NCI-H460 (cell line): ENCODE data around the gene CSF2. TPM values are rescaled to one million over a fixed set of nuclear protein-coding genes. Genes with fewer than 3 reads are reported as not detected.

Experiments used
- DNase-seq: peaks from one replicate; pipeline ENCODE4 v3.0.0-alpha.2; 2016; ENCODE audit warnings: low read depth; ENCODE audit errors: extremely low read depth
- polyA plus RNA-seq: library from polyadenylated mRNA; depleted of rRNA; stranded (reverse); fragments of >200 nt; gene quantifications from 2 replicates; pipeline ENCODE4 v1.2.3, GENCODE V29; 2014; cell fraction: nucleus; rRNA removed
- total RNA-seq: library from RNA; depleted of rRNA; stranded (reverse); fragments of >200 nt; shearing (Covaris generic); gene quantifications from 2 replicates; pipeline ENCODE4 v1.2.3, GENCODE V29; 2014; rRNA removed

The CSF2 gene
- not detected in 2 replicates for total RNA-seq
- not detected in 2 replicates for polyA plus RNA-seq

DNA sequence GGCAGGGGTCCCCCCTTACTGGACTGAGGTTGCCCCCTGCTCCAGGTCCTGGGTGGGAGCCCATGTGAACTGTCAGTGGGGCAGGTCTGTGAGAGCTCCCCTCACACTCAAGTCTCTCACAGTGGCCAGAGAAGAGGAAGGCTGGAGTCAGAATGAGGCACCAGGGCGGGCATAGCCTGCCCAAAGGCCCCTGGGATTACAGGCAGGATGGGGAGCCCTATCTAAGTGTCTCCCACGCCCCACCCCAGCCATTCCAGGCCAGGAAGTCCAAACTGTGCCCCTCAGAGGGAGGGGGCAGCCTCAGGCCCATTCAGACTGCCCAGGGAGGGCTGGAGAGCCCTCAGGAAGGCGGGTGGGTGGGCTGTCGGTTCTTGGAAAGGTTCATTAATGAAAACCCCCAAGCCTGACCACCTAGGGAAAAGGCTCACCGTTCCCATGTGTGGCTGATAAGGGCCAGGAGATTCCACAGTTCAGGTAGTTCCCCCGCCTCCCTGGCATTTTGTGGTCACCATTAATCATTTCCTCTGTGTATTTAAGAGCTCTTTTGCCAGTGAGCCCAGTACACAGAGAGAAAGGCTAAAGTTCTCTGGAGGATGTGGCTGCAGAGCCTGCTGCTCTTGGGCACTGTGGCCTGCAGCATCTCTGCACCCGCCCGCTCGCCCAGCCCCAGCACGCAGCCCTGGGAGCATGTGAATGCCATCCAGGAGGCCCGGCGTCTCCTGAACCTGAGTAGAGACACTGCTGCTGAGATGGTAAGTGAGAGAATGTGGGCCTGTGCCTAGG is at the start of gene CSF2:
TSS of gene CSF2 (plus strand) at position 559 of the 783 bp plus-strand sequence. CDS start at position 594, 35 bp downstream.
- DNase-seq, result no peak

DNA sequence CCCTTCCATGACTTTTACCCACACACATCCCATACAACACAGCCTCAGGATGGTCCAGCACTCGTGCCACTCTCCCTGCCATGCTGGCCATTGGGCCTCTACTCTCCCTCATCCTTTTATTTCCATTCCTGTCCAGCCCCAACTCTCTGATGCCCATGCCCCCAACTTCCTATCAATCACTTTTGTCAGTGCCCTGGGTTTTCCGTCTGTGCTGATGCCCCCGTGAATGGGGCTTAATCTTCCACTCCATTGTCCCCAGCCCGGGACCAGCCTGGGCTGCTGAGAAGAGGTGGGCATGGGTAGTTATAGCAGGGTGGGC is 49.5 kb upstream of the CSF2 start:
- no peak for DNase-seq

DNA sequence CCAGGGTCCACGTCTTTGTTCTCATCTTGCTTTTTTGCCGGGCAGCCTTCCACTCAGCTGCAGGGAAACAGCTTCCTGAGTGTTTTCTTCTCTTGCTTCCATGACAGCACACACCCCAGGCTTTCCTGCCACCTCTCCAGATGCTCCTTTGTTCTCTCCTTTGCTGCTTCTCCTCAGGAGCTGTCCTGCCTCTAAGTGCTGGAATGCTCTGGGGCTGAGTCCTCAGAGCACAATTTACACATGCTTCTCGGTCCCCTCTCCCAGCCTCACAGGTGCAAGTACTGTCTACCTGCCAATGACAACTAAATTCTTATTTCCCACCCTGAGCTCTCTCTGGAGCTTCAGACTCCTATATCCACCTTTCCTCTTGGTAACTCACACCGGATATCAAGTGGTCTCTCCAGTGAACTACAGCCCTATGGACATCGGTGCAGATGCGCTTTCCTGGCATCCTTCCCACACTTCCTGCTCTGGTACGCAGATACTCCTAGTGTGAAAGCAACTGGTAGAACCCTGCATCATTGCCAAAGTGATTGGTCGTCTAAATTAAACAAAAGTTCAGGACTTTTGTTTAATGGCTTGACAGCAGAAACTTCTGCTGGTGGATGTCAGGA is 48.7 kb upstream of the CSF2 start:
- DNase-seq, result no peak

DNA sequence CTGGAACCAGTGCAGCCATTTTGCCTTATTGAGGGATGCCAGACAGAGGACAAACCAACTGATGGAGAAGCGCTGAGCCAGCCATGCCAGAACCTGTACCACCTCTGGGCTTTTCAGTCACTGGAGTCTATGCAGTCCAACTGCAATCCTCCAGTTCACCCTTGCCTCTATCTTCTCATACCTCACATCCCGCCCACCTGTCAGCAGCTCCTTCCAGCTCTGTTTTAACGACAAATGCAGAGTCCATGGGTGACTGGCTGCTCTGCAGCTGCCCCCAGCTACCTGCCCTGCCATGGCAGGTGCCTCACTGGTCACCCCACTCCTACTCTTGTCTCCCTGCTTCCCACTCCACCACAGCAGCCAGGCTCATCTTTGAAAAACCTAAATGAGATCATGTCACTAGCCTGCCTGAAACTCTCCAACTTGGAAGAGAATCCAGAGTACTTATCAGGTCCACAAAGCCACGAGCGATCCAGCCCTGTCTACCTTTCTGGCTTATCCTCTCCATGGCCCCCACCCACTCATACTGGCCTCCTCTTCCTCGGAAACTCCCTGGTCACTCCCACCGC is 48.1 kb upstream of the CSF2 start:
- no peak for DNase-seq

DNA sequence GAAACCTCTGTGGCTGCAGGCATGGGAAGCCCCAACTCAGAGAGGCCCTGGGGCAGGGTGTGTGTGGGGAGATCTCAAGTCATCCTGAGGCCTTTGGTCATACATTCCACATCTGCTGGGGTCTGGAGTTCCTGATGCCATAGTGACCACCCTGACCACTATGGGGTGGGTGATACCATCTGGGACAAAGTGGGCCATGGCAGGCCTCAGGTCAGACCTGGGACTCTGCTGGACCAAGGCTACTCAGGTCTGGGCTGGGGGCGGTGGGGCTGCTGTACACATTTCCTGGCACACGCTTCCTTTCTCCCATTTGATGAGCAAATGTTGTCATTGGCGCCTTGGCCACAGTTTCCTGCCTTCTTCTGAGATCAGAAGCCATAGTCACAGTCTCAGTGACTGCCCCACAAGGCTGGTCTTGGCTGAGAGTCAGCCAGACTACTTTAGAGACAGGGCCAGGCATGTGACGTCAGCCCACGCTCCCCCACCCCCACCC is 47.0 kb upstream of the CSF2 start:
- DNase-seq, result no peak

DNA sequence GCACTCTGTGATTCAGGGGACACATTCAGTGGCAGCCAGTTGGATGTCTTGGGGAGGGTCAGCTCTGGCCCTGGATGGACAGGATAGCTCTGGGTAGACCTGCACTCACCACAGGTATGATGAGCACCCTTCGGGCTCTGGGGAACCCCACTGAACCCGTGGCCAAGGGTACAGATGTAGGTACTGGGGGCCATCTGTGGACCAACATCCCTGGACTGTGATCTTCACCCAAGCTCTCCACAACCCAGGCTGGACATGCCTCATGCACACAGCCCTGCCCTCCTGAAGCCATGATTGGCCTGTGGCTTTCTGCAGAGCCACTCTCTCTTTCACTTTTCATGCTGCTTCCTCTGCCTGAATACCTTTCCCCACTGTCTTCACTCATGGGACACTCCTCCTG is 46.6 kb upstream of the CSF2 start:
- DNase-seq, result no peak

DNA sequence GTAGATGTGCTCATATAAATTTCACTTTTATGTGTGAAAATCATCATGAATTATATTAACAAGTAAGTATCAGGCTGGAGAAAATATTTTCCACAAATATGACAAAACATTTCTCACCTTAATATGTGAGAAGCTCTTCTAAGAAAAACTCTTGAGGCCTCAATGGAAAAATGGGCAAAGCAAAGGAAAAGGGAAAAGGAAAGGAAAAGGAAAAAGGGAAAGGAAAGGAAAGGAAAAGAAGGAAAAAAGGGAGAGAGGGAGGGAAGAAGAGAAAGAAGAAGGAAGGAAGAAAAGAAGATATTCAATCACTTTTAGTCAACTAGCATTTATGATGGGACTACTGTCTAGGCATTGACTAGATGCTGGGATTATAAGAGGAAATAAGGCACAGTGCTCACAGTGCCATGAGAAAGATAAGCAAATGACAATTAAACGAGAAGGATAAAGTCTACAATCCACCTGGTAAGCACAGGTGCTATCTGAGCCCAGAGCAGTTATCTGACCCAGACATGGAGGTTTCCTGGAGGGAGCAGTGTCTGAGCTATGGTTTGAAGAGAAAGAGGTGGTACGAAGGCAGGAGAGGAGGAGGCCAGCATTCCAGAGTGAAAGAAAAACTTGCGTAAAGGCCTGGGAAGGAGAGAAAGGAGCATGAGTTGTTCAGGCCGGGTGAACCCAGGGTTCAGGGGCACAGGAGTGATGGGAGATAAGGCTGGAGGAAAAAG is 43.8 kb upstream of the CSF2 start:
- no peak for DNase-seq

DNA sequence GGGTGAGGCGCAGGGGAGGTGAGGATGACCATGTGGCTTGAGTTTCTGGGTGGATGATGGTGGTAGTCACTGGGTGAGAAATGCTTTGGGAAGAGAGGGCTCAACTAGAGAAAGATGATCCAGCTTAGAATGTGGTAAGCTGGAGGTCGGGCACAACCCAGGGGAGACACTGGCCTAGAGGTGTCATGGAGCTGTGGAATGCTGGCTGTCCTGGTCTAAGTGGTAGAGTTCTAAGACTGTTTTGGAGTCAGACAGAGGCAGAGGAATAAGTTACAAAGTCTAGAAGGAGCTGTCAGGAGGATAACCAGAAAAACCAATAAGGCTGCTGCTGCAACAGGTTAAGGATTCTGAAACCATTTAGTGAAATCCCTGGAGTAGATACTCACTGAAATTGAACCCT is 43.0 kb upstream of the CSF2 start:
- DNase-seq, result no peak

DNA sequence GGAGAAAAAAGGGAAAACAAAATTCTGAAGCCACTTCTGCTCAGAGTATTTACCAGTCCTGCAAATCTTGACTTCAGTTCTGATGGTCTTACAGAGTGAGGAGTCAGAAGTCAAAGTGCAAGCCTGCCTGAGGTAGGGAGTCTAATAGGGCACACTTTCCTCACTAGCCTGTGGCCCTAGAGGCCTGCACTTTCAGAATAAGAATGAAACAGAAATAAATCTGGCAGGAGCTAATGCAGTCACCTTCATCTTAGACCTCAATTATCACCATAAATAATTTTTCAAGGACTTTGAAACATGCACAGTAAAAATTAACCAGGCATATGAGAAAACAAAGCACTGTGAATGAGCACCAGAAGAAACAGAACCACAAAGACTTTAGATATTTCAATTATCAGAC is 41.4 kb upstream of the CSF2 start:
- no peak for DNase-seq

DNA sequence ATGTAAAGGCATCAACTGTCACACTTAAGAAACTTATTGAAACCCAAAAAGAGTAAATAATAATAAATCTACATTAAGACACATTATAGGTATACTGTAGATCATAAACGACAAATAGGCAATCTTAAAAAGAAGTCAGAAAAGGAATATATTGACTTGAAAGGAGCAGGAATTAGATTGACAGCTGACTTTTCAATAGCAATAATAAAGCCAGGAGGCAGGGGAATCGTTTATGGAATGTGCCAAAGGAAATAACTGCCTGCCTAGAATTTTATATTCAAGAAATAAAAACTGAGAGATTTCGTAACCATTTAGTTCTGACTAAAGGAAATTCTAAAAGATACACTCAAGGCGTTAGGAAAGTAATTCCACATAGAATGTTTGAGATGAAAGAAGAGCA is 40.5 kb upstream of the CSF2 start:
- no peak for DNase-seq

DNA sequence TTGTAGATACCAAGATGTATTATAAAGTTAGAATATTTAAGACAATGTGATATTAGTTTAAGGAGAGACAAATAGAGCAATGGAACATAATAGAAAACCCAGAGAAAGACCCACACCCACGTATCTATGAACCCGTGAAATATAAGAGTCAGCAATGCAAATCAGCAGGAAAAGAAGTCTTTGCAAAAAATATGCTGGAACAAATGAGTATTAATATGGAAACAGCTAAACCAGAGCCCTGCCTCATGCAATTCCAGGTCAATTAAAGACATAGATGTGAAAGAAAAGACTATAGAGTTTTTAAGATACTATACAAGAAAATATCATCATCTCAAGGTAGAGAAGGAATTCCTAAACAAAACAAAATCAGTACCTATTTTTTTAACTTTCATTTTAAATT is 36.2 kb upstream of the CSF2 start:
- no peak for DNase-seq

DNA sequence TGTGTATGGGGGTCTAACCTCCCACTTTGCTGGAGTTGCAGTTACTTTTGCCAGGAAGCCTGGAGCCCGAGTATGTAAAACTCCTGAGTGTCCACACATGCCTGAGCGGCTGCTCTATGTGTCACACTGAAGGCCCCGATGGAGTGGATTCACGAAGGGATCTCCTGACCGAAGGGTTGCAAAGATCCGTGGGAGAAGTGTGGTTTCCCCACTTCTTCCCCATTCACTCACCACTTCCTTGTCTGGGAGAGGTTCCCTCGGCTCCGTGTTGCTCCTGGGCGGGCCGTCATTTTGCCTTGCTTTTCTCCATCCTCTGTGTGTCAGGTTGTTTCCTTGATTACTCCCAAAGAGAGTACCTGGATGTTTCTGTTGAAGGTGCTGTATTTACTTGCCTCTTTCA is 29.4 kb upstream of the CSF2 start:
- DNase-seq, result no peak

DNA sequence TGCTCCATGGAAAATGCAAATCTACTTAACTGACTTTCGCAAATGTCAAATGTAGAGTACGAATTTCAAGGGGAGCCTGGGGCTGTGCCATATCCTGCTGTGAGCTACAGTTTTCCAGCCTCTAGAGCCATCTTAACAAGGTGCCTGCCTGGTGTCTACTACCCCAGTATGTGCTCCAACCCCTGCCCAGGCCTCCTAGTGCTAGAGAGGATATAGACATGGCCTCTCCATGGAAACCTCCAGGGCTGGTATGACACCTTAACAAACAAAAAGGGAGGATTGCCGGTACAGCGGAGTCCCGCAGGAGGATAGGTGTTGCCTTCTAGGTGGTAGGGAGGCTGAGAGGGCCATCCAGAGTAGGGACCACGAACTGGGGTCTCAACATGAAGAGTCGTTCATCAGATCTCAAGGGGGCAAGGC is 26.7 kb upstream of the CSF2 start:
- DNase-seq, result no peak

DNA sequence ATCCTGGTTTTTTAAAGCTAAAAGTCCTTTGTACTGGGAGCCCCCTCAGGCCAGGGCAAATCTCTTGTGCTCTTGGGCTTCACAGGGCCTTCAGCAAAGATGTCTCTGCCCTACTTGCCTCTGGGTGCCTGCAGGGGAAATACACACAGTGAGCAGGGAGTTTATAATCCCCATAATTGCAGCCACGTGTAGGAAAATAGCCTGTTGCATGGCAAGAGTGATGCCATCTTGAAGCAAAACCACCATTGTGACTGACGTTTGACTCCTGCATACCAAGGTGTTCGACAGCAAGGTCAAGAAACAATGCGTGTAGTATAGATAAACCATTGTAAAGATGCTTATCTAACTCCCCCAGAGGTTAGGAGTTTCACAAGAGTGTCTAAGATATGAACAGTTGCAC is 24.5 kb upstream of the CSF2 start:
- no peak for DNase-seq

DNA sequence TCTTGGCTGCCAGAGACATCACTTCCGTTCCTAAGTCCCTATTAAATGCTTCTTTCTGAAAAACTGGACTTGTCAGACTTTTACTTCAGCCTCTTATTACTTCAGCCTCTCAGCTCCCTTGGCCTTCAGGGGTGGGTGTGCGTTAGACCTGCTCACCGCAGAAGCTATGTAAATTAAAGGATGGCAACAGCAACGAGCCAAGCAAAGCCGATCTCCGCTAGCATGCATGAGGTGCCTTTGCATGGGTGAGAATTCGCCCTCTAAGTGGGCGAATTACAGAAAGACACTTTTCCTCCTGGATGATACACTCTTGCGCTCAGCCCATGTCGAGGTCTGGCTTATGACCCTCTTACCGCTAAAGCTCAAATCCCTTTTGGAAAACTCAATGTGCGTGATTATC is 24.0 kb upstream of the CSF2 start:
- DNase-seq, result no peak

DNA sequence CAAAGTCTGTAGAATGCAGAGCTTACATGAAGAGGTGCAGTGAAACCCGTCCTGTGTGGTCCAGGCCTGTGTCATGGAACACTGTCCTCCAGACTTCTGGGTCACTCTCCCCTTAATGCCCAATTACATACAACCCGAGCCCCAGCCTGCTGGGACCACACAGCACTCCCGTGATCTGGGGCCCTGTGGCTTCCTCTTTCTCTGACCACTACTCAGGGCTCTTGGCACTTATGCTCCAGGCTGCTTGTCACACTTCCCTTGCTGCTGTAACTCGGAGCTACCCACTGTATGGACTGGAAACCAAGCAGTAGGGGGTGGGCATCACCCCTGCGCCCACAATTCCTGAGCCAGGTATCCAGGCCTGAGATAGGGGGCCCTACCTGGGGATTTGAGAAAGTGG is 23.5 kb upstream of the CSF2 start:
- DNase-seq, result no peak

DNA sequence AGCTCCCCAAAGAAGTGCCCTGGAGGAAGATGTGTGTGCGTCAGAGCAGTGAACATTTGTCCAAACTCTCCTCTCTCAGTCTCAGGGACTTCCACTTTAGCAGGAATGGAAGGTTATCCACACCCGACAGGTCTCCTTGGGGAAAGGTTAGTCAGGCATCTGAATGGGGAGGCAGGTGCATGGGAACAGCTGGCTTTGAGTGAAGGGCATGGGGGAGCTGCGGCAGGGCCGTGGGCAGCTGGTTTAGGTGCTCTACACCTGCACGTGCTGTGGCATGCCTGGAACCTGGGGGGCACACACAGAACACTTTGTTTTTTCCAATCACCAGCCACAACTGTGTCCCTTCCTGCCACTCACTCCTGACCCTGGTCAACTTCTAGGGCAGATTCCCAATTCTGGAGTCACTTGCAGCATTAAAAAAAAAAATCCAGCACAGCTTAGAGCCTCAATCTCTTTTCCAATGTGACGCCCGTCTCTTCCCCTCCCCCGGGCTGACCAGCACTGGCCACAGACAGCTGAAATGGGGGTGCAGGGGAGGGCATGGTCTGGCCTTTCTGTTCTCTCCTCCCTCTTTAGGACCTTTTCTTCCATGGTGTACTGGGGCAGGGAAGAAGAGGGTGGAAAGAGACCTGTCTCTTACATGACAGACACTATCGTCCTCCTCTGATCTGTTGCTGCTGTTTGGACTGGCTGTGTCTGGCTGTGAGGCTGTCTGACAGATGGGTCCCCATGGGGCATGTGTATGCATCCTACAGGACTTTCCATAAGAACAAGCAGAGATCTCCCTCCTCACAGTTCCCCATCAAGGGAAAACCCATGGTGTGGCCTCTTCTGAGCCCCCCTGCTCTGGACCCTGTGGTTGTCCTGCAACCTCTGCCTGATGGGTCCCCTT is 22.7 kb upstream of the CSF2 start:
- DNase-seq, result no peak

DNA sequence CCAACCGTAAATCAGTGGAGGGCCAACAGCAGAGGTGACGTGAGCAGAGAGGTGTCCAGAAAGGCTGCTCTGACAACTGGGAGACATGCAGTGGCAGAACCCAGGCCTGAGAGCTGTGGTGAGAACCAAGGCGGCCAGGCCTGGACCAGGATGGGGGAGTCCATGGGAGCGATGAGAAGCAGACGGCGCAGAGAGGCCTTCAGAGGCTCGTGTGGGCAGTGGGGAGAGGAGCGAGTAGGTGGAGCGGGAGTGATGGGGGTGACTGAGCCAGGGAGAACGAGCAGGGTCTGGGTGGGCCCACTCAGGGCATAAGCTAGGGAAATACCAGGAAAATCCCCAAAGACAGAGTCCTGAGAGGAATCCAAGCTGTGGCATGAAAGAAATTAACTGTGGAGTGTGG is 21.1 kb upstream of the CSF2 start:
- no peak for DNase-seq

DNA sequence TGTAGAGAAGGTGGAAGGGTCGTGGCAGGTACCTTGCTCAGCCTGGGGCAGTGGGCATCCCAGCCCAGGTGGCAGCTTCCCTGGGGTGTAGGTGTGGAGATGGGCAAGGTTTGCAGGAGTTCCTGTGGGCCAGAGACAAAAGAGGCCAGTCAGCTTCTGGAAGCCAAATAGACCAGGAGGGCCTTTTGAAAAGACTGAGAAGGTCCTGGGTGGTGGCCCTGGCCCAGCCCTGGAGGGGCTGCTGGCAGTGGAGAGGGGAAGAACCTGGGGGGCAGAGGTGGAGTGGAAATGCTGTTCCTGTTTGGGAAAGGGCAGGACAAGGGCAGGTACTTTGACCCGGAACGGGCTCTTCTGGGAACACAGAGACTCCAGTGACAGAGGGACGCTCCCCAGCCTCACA is 20.1 kb upstream of the CSF2 start:
- no peak for DNase-seq

DNA sequence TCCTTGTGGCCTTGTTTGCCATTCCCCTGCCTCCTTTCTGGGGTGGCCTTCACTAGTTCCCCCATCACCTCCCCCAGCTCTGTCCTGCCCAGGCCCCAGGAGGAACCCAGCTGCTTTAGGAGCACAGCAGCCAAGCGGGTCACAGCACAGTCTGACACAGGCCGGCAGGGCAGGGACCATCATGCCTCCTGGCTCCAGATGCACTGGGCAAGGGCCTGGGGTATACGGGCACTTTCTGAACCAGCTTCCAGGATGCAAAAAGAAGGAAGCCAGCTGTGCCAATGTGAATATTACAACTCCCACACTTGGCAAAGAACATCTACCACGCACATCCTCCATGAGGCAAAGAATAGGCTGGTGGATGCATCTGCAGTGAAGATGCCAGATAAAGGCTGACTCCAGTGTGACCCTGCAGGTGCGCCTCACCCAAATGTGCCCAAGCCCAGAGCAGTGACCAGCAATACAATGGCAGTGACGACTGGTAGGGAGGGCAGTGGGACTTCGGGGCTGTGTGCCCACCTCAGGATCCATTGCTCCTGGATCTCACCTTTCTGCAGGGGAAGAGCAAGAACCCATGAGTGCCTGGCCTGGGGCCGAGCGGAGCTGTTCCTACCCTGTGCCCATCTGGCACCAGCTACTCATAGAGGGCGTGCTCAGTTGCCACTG is 19.4 kb upstream of the CSF2 start:
- DNase-seq, result no peak
